ENCODE measurements around the gene ZNF33A. TPM values are rescaled to one million over a fixed set of nuclear protein-coding genes. Genes with fewer than 3 reads are reported as not detected.
A peak's percentile ranks its signal among the peaks of the same experiment; 100 is the strongest.
"Not testable (repeated sequence)": the region's sequence is repeated elsewhere in the genome, so short reads cannot be mapped to it uniquely, and the experiment has no call there.

The ZNF33A gene
- total and polyA plus RNA-seq, 2 donors from 2014 or later = 10.6 to 42.6 TPM

DNA sequence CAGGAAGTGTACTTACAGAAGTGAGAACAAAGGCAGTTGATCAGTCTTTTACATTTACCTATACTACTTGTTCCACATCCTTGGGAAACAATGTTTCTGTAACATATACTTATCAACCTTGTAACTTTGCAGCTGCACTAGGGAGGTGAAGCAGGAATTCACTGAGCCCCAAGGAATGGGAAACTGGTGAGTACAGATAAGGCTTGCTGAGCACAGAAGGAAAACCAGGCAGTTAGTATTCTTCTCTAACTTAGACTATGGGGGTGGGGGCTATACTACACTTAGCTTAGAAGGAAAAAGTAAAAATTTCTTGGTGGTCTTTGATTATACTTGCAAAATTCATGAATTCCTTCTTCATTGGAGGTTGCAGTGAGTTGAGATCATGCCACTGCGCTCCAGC lies 6.9 kb upstream of the ZNF33A start:
- H3K4me1 ChIP-seq (ENCODE audit: control insufficient read depth in 2 of 3, insufficient read depth in 2 of 3, low read depth in 1 of 3, low read length in 3 of 3) = no peaks in the 10 kb centered on the region
- FAIRE-seq (no peak), DNase-seq (no peak)
- intact Hi-C loops (cut with DNase I) = no loop called here
- TF ChIP-seq, protein P1, sequence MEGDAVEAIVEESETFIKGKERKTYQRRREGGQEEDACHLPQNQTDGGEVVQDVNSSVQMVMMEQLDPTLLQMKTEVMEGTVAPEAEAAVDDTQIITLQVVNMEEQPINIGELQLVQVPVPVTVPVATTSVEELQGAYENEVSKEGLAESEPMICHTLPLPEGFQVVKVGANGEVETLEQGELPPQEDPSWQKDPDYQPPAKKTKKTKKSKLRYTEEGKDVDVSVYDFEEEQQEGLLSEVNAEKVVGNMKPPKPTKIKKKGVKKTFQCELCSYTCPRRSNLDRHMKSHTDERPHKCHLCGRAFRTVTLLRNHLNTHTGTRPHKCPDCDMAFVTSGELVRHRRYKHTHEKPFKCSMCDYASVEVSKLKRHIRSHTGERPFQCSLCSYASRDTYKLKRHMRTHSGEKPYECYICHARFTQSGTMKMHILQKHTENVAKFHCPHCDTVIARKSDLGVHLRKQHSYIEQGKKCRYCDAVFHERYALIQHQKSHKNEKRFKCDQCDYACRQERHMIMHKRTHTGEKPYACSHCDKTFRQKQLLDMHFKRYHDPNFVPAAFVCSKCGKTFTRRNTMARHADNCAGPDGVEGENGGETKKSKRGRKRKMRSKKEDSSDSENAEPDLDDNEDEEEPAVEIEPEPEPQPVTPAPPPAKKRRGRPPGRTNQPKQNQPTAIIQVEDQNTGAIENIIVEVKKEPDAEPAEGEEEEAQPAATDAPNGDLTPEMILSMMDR (IDR thresholded peaks at IDR 0.05; ENCODE audit: borderline replicate concordance, extremely low read depth, insufficient read depth) = no peak
- H3K36me3 ChIP-seq (ENCODE audit: control insufficient read depth in 2 of 3, insufficient read depth in 3 of 3, low read length in 3 of 3) = no peaks in the 10 kb centered on the region
- H3K4me3 ChIP-seq (ENCODE audit: low read length in 3 of 3) = no peak overlapping the region
- H3K9me3 ChIP-seq (ENCODE audit: control insufficient read depth in 2 of 3, insufficient read depth in 1 of 3, low read length in 3 of 3) = no peaks in the 10 kb centered on the region
- H3K9ac ChIP-seq (ENCODE audit: low read length in 3 of 3) = no peak overlapping the region
- no peaks in the 10 kb centered on the region for H3K27me3 ChIP-seq (ENCODE audit: control insufficient read depth, insufficient read depth, low read length)
- H3K27ac ChIP-seq (ENCODE audit: low read depth in 2 of 2, low read length in 2 of 2) = no peak overlapping the region

DNA sequence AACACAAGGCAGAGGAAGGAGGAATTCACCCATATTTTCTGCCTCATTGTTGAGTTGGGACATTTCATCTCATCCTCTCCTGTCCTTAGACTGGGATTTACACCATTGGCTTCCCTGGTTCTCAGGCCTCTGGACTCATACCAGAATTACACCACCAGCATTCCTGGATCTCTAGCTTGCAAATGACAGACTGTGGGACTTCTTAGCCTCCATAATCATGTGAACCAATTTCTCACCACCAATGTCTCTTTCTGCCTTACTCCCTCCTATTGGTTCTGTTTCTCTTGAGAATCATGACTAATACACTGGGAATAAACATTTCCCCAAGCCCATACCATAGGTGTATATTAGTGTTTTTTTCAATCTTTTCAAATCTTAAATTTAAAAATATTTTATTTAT lies 2.9 kb upstream of the ZNF33A start:
- intact Hi-C loops (cut with DNase I) = no loop called here

DNA sequence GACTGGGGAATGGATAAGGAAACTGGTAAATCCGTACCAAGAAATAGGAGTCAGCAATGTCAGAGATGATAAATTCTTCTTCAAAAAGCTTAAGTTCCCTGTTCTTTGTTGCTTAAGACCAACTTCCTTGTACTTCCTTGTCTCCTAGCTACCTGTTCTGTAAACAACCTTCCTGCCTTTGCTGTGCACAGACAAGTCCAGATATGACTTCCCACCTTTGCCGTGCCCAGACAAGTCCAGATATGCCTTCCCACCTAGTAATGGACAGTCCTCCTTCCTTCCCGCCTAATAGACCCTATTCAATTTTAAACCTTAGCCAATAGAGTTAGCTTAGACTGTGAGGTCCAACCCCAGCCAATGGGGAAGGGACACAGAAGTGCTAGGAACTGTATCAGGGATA lies 2.5 kb upstream of the ZNF33A start:
- Histone ChIP-seq H3K4me3 (ENCODE audit: low read length in 3 of 3) (no peak overlapping the region), H3K36me3 (ENCODE audit: control insufficient read depth in 2 of 3, insufficient read depth in 3 of 3, low read length in 3 of 3) (no peaks in the 10 kb centered on the region), H3K9ac (ENCODE audit: low read length in 3 of 3) (no peak overlapping the region), H3K9me3 (ENCODE audit: control insufficient read depth in 2 of 3, insufficient read depth in 1 of 3, low read length in 3 of 3) (no peaks in the 10 kb centered on the region), H3K27me3 (ENCODE audit: control insufficient read depth, insufficient read depth, low read length) (no peaks in the 10 kb centered on the region), H3K4me1 (ENCODE audit: control insufficient read depth in 2 of 3, insufficient read depth in 2 of 3, low read depth in 1 of 3, low read length in 3 of 3) (no peaks in the 10 kb centered on the region), H3K27ac (ENCODE audit: low read depth in 2 of 2, low read length in 2 of 2) (no peak overlapping the region)
- FAIRE-seq (no peak), DNase-seq (no peak)
- intact Hi-C loops (cut with DNase I) = no loop called here
- TF ChIP-seq, protein P1 (IDR thresholded peaks at IDR 0.05; ENCODE audit: borderline replicate concordance, extremely low read depth, insufficient read depth) = no peak

More for the DNA sequence above, 2.9 kb upstream of the ZNF33A start:
- Histone ChIP-seq H3K9ac (ENCODE audit: low read length in 3 of 3) (no peak overlapping the region), H3K4me3 (ENCODE audit: low read length in 3 of 3) (no peak overlapping the region), H3K9me3 (ENCODE audit: control insufficient read depth in 2 of 3, insufficient read depth in 1 of 3, low read length in 3 of 3) (no peaks in the 10 kb centered on the region), H3K36me3 (ENCODE audit: control insufficient read depth in 2 of 3, insufficient read depth in 3 of 3, low read length in 3 of 3) (no peaks in the 10 kb centered on the region), H3K27me3 (ENCODE audit: control insufficient read depth, insufficient read depth, low read length) (no peaks in the 10 kb centered on the region), H3K27ac (ENCODE audit: low read depth in 2 of 2, low read length in 2 of 2) (no peak overlapping the region), H3K4me1 (ENCODE audit: control insufficient read depth in 2 of 3, insufficient read depth in 2 of 3, low read depth in 1 of 3, low read length in 3 of 3) (no peaks in the 10 kb centered on the region)
- TF ChIP-seq, protein P1 (IDR thresholded peaks at IDR 0.05; ENCODE audit: borderline replicate concordance, extremely low read depth, insufficient read depth) = no peak
- FAIRE-seq (no peak), DNase-seq (no peak)

DNA sequence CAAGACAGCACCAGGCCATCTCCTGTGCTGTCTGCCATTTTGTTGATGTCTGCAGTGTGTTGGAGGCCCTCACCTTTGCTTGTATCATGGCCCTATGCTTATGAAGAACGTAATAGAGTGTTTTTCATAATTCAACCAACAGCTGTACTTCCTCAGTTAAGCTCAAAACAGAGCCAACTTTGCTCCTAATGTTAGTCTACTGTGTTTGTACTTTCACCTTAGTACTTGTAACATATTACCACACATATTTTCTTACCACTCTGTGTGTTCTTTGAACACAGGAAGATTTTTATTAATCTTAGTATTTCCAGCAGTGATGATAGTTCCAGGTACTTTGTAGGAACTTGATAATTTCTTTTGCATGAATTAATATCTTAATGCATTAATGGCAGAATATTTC lies 5.9 kb downstream of the ZNF33A start:
- intact Hi-C loops (cut with DNase I) = no loop called here
- Histone ChIP-seq H3K9ac (ENCODE audit: low read length in 3 of 3) (no peak overlapping the region), H3K27ac (ENCODE audit: low read depth in 2 of 2, low read length in 2 of 2) (no peak overlapping the region), H3K36me3 (ENCODE audit: control insufficient read depth in 2 of 3, insufficient read depth in 3 of 3, low read length in 3 of 3) (peaks cover 12 to 48% (median 23%) of the 10 kb centered on the region in 3 donors), H3K27me3 (ENCODE audit: control insufficient read depth, insufficient read depth, low read length) (no peaks in the 10 kb centered on the region), H3K9me3 (ENCODE audit: control insufficient read depth in 2 of 3, insufficient read depth in 1 of 3, low read length in 3 of 3) (peaks cover 0 to 4% (median 0%) of the 10 kb centered on the region in 3 donors), H3K4me3 (ENCODE audit: low read length in 3 of 3) (no peak overlapping the region), H3K4me1 (ENCODE audit: control insufficient read depth in 2 of 3, insufficient read depth in 2 of 3, low read depth in 1 of 3, low read length in 3 of 3) (no peaks in the 10 kb centered on the region)
- TF ChIP-seq, protein P1 (IDR thresholded peaks at IDR 0.05; ENCODE audit: borderline replicate concordance, extremely low read depth, insufficient read depth) = no peak
- FAIRE-seq (peak; percentile 44), DNase-seq (no peak)

DNA sequence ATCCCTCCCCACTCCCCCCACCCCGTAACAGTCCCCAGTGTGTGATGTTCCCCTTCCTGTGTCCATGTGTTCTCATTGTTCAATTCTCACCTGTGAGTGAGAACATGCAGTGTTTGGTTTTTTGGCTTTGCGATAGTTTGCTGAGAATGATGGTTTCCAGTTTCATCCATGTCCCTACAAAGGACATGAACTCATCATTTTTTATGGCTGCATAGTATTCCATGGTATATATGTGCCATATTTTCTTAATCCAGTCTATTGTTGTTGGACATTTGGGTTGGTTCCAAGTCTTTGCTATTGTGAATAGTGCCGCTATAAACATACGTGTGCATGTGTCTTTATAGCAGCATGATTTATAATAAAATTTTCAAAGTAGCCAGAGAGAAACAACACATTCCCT lies 8.6 kb downstream of the ZNF33A start:
- H3K36me3 ChIP-seq (ENCODE audit: control insufficient read depth in 2 of 3, insufficient read depth in 3 of 3, low read length in 3 of 3) = peaks cover 12 to 49% (median 23%) of the 10 kb centered on the region in 3 donors
- intact Hi-C loops (cut with DNase I); DNase-seq: not testable (repeated sequence)

More for the DNA sequence above, 8.6 kb downstream of the ZNF33A start:
- not testable (repeated sequence) for H3K4me3 ChIP-seq (ENCODE audit: low read length in 3 of 3); H3K9me3 ChIP-seq (ENCODE audit: control insufficient read depth in 2 of 3, insufficient read depth in 1 of 3, low read length in 3 of 3); FAIRE-seq; H3K9ac ChIP-seq (ENCODE audit: low read length in 3 of 3); H3K27ac ChIP-seq (ENCODE audit: low read depth in 2 of 2, low read length in 2 of 2); H3K27me3 ChIP-seq (ENCODE audit: control insufficient read depth, insufficient read depth, low read length); H3K4me1 ChIP-seq (ENCODE audit: control insufficient read depth in 2 of 3, insufficient read depth in 2 of 3, low read depth in 1 of 3, low read length in 3 of 3)
